Measurements from ENCODE around the gene LMTK3. TPM values are rescaled to one million over a fixed set of nuclear protein-coding genes. Genes with fewer than 3 reads are reported as not detected.

LMTK3 gene
- total RNA-seq, 4 donors from 2014 or later: not detected

- TF ChIP-seq, protein P1, sequence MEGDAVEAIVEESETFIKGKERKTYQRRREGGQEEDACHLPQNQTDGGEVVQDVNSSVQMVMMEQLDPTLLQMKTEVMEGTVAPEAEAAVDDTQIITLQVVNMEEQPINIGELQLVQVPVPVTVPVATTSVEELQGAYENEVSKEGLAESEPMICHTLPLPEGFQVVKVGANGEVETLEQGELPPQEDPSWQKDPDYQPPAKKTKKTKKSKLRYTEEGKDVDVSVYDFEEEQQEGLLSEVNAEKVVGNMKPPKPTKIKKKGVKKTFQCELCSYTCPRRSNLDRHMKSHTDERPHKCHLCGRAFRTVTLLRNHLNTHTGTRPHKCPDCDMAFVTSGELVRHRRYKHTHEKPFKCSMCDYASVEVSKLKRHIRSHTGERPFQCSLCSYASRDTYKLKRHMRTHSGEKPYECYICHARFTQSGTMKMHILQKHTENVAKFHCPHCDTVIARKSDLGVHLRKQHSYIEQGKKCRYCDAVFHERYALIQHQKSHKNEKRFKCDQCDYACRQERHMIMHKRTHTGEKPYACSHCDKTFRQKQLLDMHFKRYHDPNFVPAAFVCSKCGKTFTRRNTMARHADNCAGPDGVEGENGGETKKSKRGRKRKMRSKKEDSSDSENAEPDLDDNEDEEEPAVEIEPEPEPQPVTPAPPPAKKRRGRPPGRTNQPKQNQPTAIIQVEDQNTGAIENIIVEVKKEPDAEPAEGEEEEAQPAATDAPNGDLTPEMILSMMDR (IDR thresholded peaks at IDR 0.05; ENCODE audit: low read depth): no peak
Observed at GRCh38 chr19:48544856-48545750, 33.5 kb upstream of the LMTK3 start.

DNA sequence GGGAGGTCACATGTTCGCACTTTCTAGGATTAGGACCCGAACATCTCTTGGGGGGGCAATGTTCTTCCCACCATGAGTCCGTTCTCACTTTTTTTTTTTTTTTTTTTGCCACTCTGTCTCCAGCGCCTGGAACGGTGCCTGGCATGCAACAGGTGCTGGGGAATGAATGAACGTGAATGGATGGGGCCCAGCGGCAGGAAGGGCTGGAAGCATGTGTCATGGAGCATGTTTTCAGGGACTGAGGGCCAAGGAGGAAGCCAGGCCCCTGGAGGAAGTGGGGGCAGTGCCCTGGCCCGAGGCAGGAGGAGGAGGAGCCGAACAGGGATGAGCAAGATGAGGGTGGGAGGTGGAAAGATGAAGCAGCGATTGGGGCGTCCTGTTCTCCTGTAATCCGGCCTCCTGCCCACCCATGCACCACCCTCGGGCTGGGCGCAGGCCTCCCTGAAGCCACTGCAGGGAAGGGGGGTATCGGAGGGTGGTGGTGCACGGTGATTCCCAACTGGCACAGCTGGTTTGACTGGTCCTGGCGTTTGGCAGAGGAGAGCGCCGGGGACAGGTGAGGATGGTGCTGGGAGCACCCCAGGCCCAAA is 31.6 kb upstream of the LMTK3 start:
- TF ChIP-seq, protein P1 (IDR thresholded peaks at IDR 0.05; ENCODE audit: low read depth): no peak

GRCh38 chr19:48541813-48542212 is 30.2 kb upstream of the LMTK3 start:
- TF ChIP-seq, protein P1 (IDR thresholded peaks at IDR 0.05; ENCODE audit: low read depth): no peak

GRCh38 chr19:48540110-48540509 is 28.5 kb upstream of the LMTK3 start:
- TF ChIP-seq, protein P1 (IDR thresholded peaks at IDR 0.05; ENCODE audit: low read depth): no peak

- TF ChIP-seq, protein P1 (IDR thresholded peaks at IDR 0.05; ENCODE audit: low read depth): no peak
Observed at GRCh38 chr19:48539503-48540096, 28.0 kb upstream of the LMTK3 start.

DNA sequence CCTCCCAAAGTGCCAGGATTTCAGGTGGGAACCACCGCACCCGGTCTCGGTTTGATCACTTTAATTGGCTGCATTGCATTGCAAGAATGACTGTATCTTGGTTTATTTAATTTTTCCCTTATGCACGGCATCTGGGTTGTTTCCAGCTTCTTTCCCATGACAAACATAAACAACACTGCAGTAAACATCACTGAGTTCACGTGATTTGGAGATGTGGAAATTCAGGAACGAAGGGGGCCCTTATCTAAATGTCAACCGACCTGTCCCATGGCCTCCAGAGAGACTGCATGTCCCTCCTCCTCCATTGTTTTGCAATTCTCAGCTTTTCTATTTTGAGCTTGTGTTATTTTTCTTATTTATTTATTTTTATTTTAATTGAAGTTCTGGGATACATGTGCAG is 25.9 kb upstream of the LMTK3 start:
- TF ChIP-seq, protein P1 (IDR thresholded peaks at IDR 0.05; ENCODE audit: low read depth): no peak

- TF ChIP-seq, protein P1 (IDR thresholded peaks at IDR 0.05; ENCODE audit: low read depth): no peak
Observed at GRCh38 chr19:48533770-48534169, 22.1 kb upstream of the LMTK3 start.
